ENCODE data around the gene AGXT.

GRCh38 chr2:240906911-240907590 lies 38.4 kb downstream of the AGXT start:
- TF ChIP-seq CTCF (IDR thresholded peaks at IDR 0.05; ENCODE audit: low read length) (no peak), EZH2 (IDR thresholded peaks at IDR 0.05; ENCODE audit: borderline replicate concordance, low read length) (no peak)

Data from OCI-LY1 (cell line).